Lung microvascular endothelial cell (primary cell): ENCODE measurements around the gene XIAP. TPM values are rescaled to one million over a fixed set of nuclear protein-coding genes. Genes with fewer than 3 reads are reported as not detected.
"Not testable (repeated sequence)": the region's sequence is repeated elsewhere in the genome, so short reads cannot be mapped to it uniquely, and the experiment has no call there.

Experiments
- DNase-seq, 2 donors: peaks; one replicate each; pipeline versions ENCODE4 v3.0.0 to v3.0.0-alpha.2; 2010; ENCODE audit warnings: low read depth in 2 of 2
- total RNA-seq: library from RNA; depleted of rRNA; stranded (reverse); fragments of >200 nt; gene quantifications from 2 replicates; pipeline ENCODE4 v1.2.1, GENCODE V29; 2014

XIAP gene
- total RNA-seq, 1 donor from 2014 or later = 49.2 TPM

- no peak for DNase-seq
Observed at GRCh38 chrX:123876177-123876576, 16.3 kb downstream of the XIAP start.

- DNase-seq = no peak
Observed at GRCh38 chrX:123876844-123877243, 17.0 kb downstream of the XIAP start.

- peak; percentile 59 to 74 for DNase-seq
Observed at GRCh38 chrX:123878252-123878721, 18.4 kb downstream of the XIAP start.

- DNase-seq = no peak
Observed at GRCh38 chrX:123881330-123881729, 21.5 kb downstream of the XIAP start.

GRCh38 chrX:123882391-123882790 is 22.5 kb downstream of the XIAP start:
- no peak for DNase-seq

GRCh38 chrX:123884809-123885408 is 25.1 kb downstream of the XIAP start:
- DNase-seq = peak; percentile 62 to 75

GRCh38 chrX:123899701-123900100 is 39.8 kb downstream of the XIAP start:
- DNase-seq = no peak

GRCh38 chrX:123903261-123903660 is 43.4 kb downstream of the XIAP start:
- not testable (repeated sequence) for DNase-seq

GRCh38 chrX:123905332-123905731 is 45.5 kb downstream of the XIAP start:
- peak; percentile 3 to 6 for DNase-seq

- no peak for DNase-seq
Observed at GRCh38 chrX:123906557-123907316, 46.9 kb downstream of the XIAP start.

GRCh38 chrX:123909523-123909922 is 49.7 kb downstream of the XIAP start:
- no peak for DNase-seq

GRCh38 chrX:123917069-123917468 is 57.2 kb downstream of the XIAP start:
- DNase-seq = no peak

GRCh38 chrX:123918106-123918721 is 58.4 kb downstream of the XIAP start:
- DNase-seq = no peak

- peak in 1 of 2 donors; percentile 70 for DNase-seq
Observed at GRCh38 chrX:123920105-123920785, 60.4 kb downstream of the XIAP start.

GRCh38 chrX:123923211-123923610 is 63.4 kb downstream of the XIAP start:
- DNase-seq = no peak

GRCh38 chrX:123924186-123924585 is 64.3 kb downstream of the XIAP start:
- no peak for DNase-seq

- DNase-seq = no peak
Observed at GRCh38 chrX:123927845-123928244, 68.0 kb downstream of the XIAP start.

GRCh38 chrX:123932055-123932454 is 72.2 kb downstream of the XIAP start:
- DNase-seq = not testable (repeated sequence)

GRCh38 chrX:123943074-123943473 is 83.2 kb downstream of the XIAP start:
- DNase-seq = no peak

GRCh38 chrX:123943488-123943887 is 83.6 kb downstream of the XIAP start:
- no peak for DNase-seq

- no peak for DNase-seq
Observed at GRCh38 chrX:123949846-123950245, 90.0 kb downstream of the XIAP start.
